ENCODE measurements around the gene PRODH. TPM values are rescaled to one million over a fixed set of nuclear protein-coding genes. Genes with fewer than 3 reads are reported as not detected.
"Not testable (repeated sequence)": the region's sequence is repeated elsewhere in the genome, so short reads cannot be mapped to it uniquely, and the experiment has no call there.

The PRODH gene
- total and polyA plus RNA-seq, 2 experiments from 2014 or later, result 10.0 to 67.4 TPM

- ATAC-seq; DNase-seq (ENCODE audit: low spot score): not testable (repeated sequence)
Measured at GRCh38 chr22:18914558-18914957, 21.5 kb downstream of the PRODH start.

GRCh38 chr22:18912264-18912946, 23.7 kb downstream of the PRODH start:
- not testable (repeated sequence) for H3K9me2 ChIP-seq (ENCODE audit: insufficient read depth); H3K27ac ChIP-seq (ENCODE audit: low read depth); H2AFZ ChIP-seq; H3K4me1 Mint-ChIP-seq; H3K9me3 Mint-ChIP-seq; H3K4me2 ChIP-seq; H3K4me1 ChIP-seq (ENCODE audit: insufficient read depth); H4K20me1 ChIP-seq (replicated peaks; ENCODE audit: insufficient read depth); H3K79me2 ChIP-seq (replicated peaks; ENCODE audit: insufficient read depth); H3K36me3 ChIP-seq (ENCODE audit: insufficient read depth); H3K27me3 ChIP-seq (ENCODE audit: insufficient read depth); H3K27ac Mint-ChIP-seq; DNase-seq (ENCODE audit: low spot score); H3K4me3 ChIP-seq; H3F3A ChIP-seq (replicated peaks; ENCODE audit: low read depth); H3K4me3 Mint-ChIP-seq; H3K27me3 Mint-ChIP-seq (ENCODE audit: insufficient read depth, low read depth, poor library complexity); H3K36me3 Mint-ChIP-seq (ENCODE audit: low read depth)
- ATAC-seq, result peak; percentile 73

More at GRCh38 chr22:18914558-18914957, 21.5 kb downstream of the PRODH start:
- H3K9me2 ChIP-seq (ENCODE audit: insufficient read depth); H3K4me1 Mint-ChIP-seq; H3K36me3 Mint-ChIP-seq (ENCODE audit: low read depth); H3K9me3 Mint-ChIP-seq; H4K20me1 ChIP-seq (replicated peaks; ENCODE audit: insufficient read depth); H3K4me2 ChIP-seq; H3K27me3 Mint-ChIP-seq (ENCODE audit: insufficient read depth, low read depth, poor library complexity); H3K27me3 ChIP-seq (ENCODE audit: insufficient read depth); H3K4me1 ChIP-seq (ENCODE audit: insufficient read depth); H3K36me3 ChIP-seq (ENCODE audit: insufficient read depth); H3K27ac Mint-ChIP-seq; H3F3A ChIP-seq (replicated peaks; ENCODE audit: low read depth); H3K4me3 ChIP-seq; H3K27ac ChIP-seq (ENCODE audit: low read depth); H3K4me3 Mint-ChIP-seq; H2AFZ ChIP-seq; H3K79me2 ChIP-seq (replicated peaks; ENCODE audit: insufficient read depth): not testable (repeated sequence)

GRCh38 chr22:18911535-18911934, 24.6 kb downstream of the PRODH start:
- H3K4me1 Mint-ChIP-seq; H3K9me2 ChIP-seq (ENCODE audit: insufficient read depth); H3K9me3 Mint-ChIP-seq; H2AFZ ChIP-seq; H3K79me2 ChIP-seq (replicated peaks; ENCODE audit: insufficient read depth); H4K20me1 ChIP-seq (replicated peaks; ENCODE audit: insufficient read depth); H3K4me3 Mint-ChIP-seq; H3K4me2 ChIP-seq; ATAC-seq; H3K4me3 ChIP-seq; H3K4me1 ChIP-seq (ENCODE audit: insufficient read depth); H3K36me3 ChIP-seq (ENCODE audit: insufficient read depth); H3K27ac ChIP-seq (ENCODE audit: low read depth); H3K27me3 ChIP-seq (ENCODE audit: insufficient read depth); H3K36me3 Mint-ChIP-seq (ENCODE audit: low read depth); H3K27me3 Mint-ChIP-seq (ENCODE audit: insufficient read depth, low read depth, poor library complexity); H3F3A ChIP-seq (replicated peaks; ENCODE audit: low read depth); H3K27ac Mint-ChIP-seq; DNase-seq (ENCODE audit: low spot score): not testable (repeated sequence)

GRCh38 chr22:18909556-18909955, 26.5 kb downstream of the PRODH start:
- Histone ChIP-seq H3K79me2 (replicated peaks; ENCODE audit: insufficient read depth) (no peaks in the 10 kb centered on the region), H3K27ac (ENCODE audit: low read depth) (no peak overlapping the region), H2AFZ (no peak overlapping the region), H3K36me3 (ENCODE audit: insufficient read depth) (no peaks in the 10 kb centered on the region), H3K27me3 (ENCODE audit: insufficient read depth) (no peaks in the 10 kb centered on the region), H3K4me2 (no peak overlapping the region), H4K20me1 (replicated peaks; ENCODE audit: insufficient read depth) (no peaks in the 10 kb centered on the region), H3F3A (replicated peaks; ENCODE audit: low read depth) (no peaks in the 10 kb centered on the region), H3K9me2 (ENCODE audit: insufficient read depth) (no peaks in the 10 kb centered on the region), H3K4me3 (no peak overlapping the region), H3K4me1 (ENCODE audit: insufficient read depth) (no peaks in the 10 kb centered on the region)
- Mint-ChIP-seq H3K27ac (no peak overlapping the region), H3K27me3 (ENCODE audit: insufficient read depth, low read depth, poor library complexity) (no peaks in the 10 kb centered on the region), H3K4me3 (no peak overlapping the region), H3K36me3 (ENCODE audit: low read depth) (no peaks in the 10 kb centered on the region), H3K9me3 (no peaks in the 10 kb centered on the region), H3K4me1 (no peaks in the 10 kb centered on the region)
- no peak for DNase-seq (ENCODE audit: low spot score)
- no peak for ATAC-seq
- TF ChIP-seq JUNB (IDR thresholded peaks at IDR 0.05; ENCODE audit: unreplicated experiment), result no peak
- TF ChIP-seq ETS1 (IDR thresholded peaks at IDR 0.05), result no peak
- no peak for TF ChIP-seq POLR2AphosphoS5 (IDR thresholded peaks at IDR 0.05; ENCODE audit: low read depth)
- TF ChIP-seq CREB1 (CRISPR knock-in tag; IDR thresholded peaks at IDR 0.05; ENCODE audit: low read depth), result no peak
- no peak for TF ChIP-seq EZH2 (IDR thresholded peaks at IDR 0.05; ENCODE audit: low read depth, unreplicated experiment)
- no peak for TF ChIP-seq EZH2phosphoT487 (IDR thresholded peaks at IDR 0.05; ENCODE audit: unreplicated experiment)
- no peak for TF ChIP-seq STAT1 (IDR thresholded peaks at IDR 0.05; ENCODE audit: unreplicated experiment)
- TF ChIP-seq NANOG (IDR thresholded peaks at IDR 0.05; ENCODE audit: borderline replicate concordance), result no peak

Measured in GM23338 (cell line).